ENCODE data around the gene IL16. TPM values are rescaled to one million over a fixed set of nuclear protein-coding genes. Genes with fewer than 3 reads are reported as not detected.

Gene IL16
- total RNA-seq, 3 donors from 2014 or later (not counting 1 experiment from before 2014, with no cell fraction given): 98.1 to 153 (median 114) TPM

DNA sequence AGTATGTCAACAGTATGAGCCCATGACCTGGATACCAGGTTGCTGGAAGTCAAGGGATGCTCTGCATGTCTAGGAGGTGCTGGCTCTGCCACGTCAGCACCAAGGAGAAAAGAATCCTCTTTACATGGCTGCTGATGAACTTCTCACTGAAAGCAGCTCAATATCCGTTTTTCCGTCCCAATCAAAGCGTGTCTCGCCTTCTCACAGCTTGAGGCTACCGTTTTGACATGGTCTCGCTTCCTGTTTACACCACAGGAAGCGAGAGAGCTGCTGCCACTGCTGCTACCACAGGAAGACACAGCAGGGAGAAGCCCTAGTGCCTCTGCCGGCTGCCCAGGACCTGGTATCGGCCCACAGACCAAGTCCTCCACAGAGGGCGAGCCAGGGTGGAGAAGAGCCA lies 100.0 kb downstream of the IL16 start:
- H3K9me3 ChIP-seq (ENCODE audit: control insufficient read depth, insufficient read depth, low read length): no peaks in the 10 kb centered on the region
- DNase-seq: peak; percentile 64 to 92
- Mint-ChIP-seq H3K4me3 (peak overlapping the region; percentile 99), H3K36me3 (peaks cover 13% of the 10 kb centered on the region), H3K27ac (peak overlapping the region; percentile 97 to 98), H3K9me3 (no peaks in the 10 kb centered on the region), H3K27me3 (ENCODE audit: low read depth in 2 of 2) (no peaks in the 10 kb centered on the region), H3K4me1 (peaks cover 93 to 100% of the 10 kb centered on the region in 2 donors)
- ATAC-seq: peak; percentile 62 to 79 (median 77)
- peak overlapping the region; percentile 72 for H3K4me3 ChIP-seq (ENCODE audit: low read length)
- 0% methylated on average over 11 of the region's 11 CpGs for WGBS (ENCODE audit: insufficient coverage)
- H3K36me3 ChIP-seq (ENCODE audit: control insufficient read depth, insufficient read depth, low read length): peaks cover 25% of the 10 kb centered on the region
- no peaks in the 10 kb centered on the region for H3K27me3 ChIP-seq (ENCODE audit: control insufficient read depth, insufficient read depth, low read length)
- peak overlapping the region; percentile 81 for H3K27ac ChIP-seq (ENCODE audit: low read length)
- intact Hi-C loops (cut with micrococcal nuclease): loop anchor here (2.0 kb wide), 2 partner anchors 18 to 22 kb away; no protein-coding TSS in a partner anchor
- TF ChIP-seq, protein P1, sequence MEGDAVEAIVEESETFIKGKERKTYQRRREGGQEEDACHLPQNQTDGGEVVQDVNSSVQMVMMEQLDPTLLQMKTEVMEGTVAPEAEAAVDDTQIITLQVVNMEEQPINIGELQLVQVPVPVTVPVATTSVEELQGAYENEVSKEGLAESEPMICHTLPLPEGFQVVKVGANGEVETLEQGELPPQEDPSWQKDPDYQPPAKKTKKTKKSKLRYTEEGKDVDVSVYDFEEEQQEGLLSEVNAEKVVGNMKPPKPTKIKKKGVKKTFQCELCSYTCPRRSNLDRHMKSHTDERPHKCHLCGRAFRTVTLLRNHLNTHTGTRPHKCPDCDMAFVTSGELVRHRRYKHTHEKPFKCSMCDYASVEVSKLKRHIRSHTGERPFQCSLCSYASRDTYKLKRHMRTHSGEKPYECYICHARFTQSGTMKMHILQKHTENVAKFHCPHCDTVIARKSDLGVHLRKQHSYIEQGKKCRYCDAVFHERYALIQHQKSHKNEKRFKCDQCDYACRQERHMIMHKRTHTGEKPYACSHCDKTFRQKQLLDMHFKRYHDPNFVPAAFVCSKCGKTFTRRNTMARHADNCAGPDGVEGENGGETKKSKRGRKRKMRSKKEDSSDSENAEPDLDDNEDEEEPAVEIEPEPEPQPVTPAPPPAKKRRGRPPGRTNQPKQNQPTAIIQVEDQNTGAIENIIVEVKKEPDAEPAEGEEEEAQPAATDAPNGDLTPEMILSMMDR (IDR thresholded peaks at IDR 0.05): no peak
- H3K4me1 ChIP-seq (ENCODE audit: control insufficient read depth, insufficient read depth, low read length): peaks cover 89% of the 10 kb centered on the region

- Histone ChIP-seq H3K36me3 (ENCODE audit: control insufficient read depth, insufficient read depth, low read length) (peaks cover 30% of the 10 kb centered on the region), H3K4me3 (ENCODE audit: low read length) (peak overlapping the region; percentile 72), H3K27ac (ENCODE audit: low read length) (peak overlapping the region; percentile 81), H3K4me1 (ENCODE audit: control insufficient read depth, insufficient read depth, low read length) (peaks cover 89% of the 10 kb centered on the region), H3K9me3 (ENCODE audit: control insufficient read depth, insufficient read depth, low read length) (no peaks in the 10 kb centered on the region), H3K27me3 (ENCODE audit: control insufficient read depth, insufficient read depth, low read length) (no peaks in the 10 kb centered on the region)
- TF ChIP-seq, protein P1 (IDR thresholded peaks at IDR 0.05): no peak
- Mint-ChIP-seq H3K9me3 (no peaks in the 10 kb centered on the region), H3K27me3 (ENCODE audit: low read depth in 2 of 2) (no peaks in the 10 kb centered on the region), H3K27ac (peak overlapping the region; percentile 97 to 98), H3K4me1 (peaks cover 93 to 100% of the 10 kb centered on the region in 2 donors), H3K4me3 (peak overlapping the region; percentile 99), H3K36me3 (peaks cover 17% of the 10 kb centered on the region)
- WGBS (ENCODE audit: insufficient coverage): 3% methylated on average over 3 of the region's 3 CpGs
- DNase-seq (no peak), ATAC-seq (no peak)
- intact Hi-C loops (cut with micrococcal nuclease): loop anchor here (2.0 kb wide), 2 partner anchors 18 to 22 kb away; no protein-coding TSS in a partner anchor
Measured at GRCh38 chr15:81297147-81297572, 100.5 kb downstream of the IL16 start.

DNA sequence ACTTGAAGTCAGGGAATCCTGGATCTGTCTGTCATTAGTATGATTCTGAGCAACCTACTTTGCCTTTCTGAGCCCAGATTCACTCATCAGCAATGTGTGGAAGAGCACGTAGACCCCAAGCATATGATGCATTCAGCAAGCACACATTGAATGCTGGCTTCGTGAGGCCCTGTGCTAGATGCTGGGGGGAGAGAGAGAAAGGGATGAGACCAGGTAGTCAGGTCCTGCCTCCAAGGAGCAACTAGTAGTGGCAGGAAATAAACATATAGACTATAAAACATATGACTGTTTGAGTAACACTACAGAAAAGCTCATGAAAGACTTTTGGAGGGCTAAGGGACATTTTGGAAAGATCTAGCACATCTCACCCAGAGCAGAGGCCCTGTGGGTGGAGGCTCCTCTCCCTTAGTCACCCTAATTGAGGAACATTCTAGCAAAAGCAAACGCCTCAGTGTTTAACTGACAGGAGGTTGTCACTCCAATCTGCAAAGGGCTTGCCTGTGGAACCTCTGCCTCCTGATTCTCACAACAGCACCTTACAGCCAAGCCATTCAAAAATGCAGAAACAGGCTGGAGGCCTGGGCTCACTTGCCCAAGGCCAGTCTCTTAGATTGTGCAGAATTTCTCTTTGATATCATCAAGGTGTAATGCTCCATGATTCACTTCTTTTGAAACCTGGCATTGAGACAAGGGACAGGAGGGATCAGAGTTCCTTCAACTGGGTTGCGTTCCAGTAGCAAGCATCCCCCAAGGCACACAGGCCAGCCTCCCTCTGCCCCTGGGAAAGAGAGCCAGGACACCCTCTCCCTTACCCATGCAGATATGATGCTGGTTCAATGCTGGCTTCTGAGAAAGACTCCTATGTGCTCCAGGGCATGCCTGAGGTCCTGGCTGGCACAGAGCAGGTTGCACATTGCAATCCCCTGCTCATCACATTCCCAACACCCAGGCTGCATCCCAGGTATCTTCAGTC lies 101.2 kb downstream of the IL16 start:
- H3K27ac ChIP-seq (ENCODE audit: low read length): peak overlapping the region; percentile 81
- H3K4me3 ChIP-seq (ENCODE audit: low read length): peak overlapping the region; percentile 72
- H3K4me1 Mint-ChIP-seq: peaks cover 95 to 100% of the 10 kb centered on the region in 2 donors
- 4% methylated on average over 4 of the region's 4 CpGs for WGBS (ENCODE audit: insufficient coverage)
- H3K4me3 Mint-ChIP-seq: peak overlapping the region; percentile 99
- H3K36me3 ChIP-seq (ENCODE audit: control insufficient read depth, insufficient read depth, low read length): peaks cover 37% of the 10 kb centered on the region
- H3K27ac Mint-ChIP-seq: peak overlapping the region; percentile 97 to 98
- no peaks in the 10 kb centered on the region for H3K9me3 ChIP-seq (ENCODE audit: control insufficient read depth, insufficient read depth, low read length)
- H3K27me3 ChIP-seq (ENCODE audit: control insufficient read depth, insufficient read depth, low read length): no peaks in the 10 kb centered on the region
- TF ChIP-seq, protein P1 (IDR thresholded peaks at IDR 0.05): no peak
- H3K9me3 Mint-ChIP-seq: no peaks in the 10 kb centered on the region
- H3K27me3 Mint-ChIP-seq (ENCODE audit: low read depth in 2 of 2): no peaks in the 10 kb centered on the region
- peaks cover 25% of the 10 kb centered on the region for H3K36me3 Mint-ChIP-seq
- DNase-seq (peak in 1 of 2 donors; percentile 30), ATAC-seq (no peak)
- intact Hi-C loops (cut with micrococcal nuclease): loop anchor here (2.0 kb wide), 2 partner anchors 17 to 23 kb away; no protein-coding TSS in a partner anchor
- H3K4me1 ChIP-seq (ENCODE audit: control insufficient read depth, insufficient read depth, low read length): peaks cover 89% of the 10 kb centered on the region

Data from natural killer cell (primary cell).